HEK293T (cell line): ENCODE measurements around the gene ADAMTS9.

ENCODE experiments used
- BHLHE40 ChIP-seq: fragments of 450-650 bp; IDR thresholded peaks from 2 replicates; pipeline ENCODE4 v1.6.1; 2016; ENCODE audit warnings: mild to moderate bottlenecking, moderate library complexity, borderline replicate concordance
- NFRKB ChIP-seq: fragments of 450-650 bp; IDR thresholded peaks from 2 replicates; pipeline ENCODE4 v1.6.1; 2016; ENCODE audit warnings: mild to moderate bottlenecking, moderate library complexity

- TF ChIP-seq BHLHE40: no peak
- TF ChIP-seq NFRKB: no peak
Measured at GRCh38 chr3:64654013-64654412, 33.8 kb downstream of the ADAMTS9 start.
